Measurements from ENCODE around the gene TAF4B. TPM values are rescaled to one million over a fixed set of nuclear protein-coding genes. Genes with fewer than 3 reads are reported as not detected.

The TAF4B gene
- total RNA-seq, 1 experiment from 2014 or later, result 8.3 TPM

- DNase-seq (no peak), ATAC-seq (no peak)
- H3K9ac ChIP-seq (ENCODE audit: low read length), result no peak overlapping the region
- CTCF ChIA-PET, result no interaction called here
- H3K4me1 ChIP-seq (ENCODE audit: insufficient read depth, low read length), result no peaks in the 10 kb centered on the region
- H3K4me3 ChIP-seq (ENCODE audit: low read length), result no peak overlapping the region
- H4K20me1 ChIP-seq (ENCODE audit: low read length), result no peaks in the 10 kb centered on the region
- H3K9me2 ChIP-seq (replicated peaks; ENCODE audit: low read length), result no peaks in the 10 kb centered on the region
- no peak overlapping the region for H2AFZ ChIP-seq (ENCODE audit: low read length)
- no peaks in the 10 kb centered on the region for H3K9me3 ChIP-seq (ENCODE audit: low read length)
- 0 out of 2 replicates have a peak, but pooled peaks cover 12% of the 10 kb centered on the region for H3K79me2 ChIP-seq (ENCODE audit: low read length)
- no peaks in the 10 kb centered on the region; the same call in 1 of the 2 replicates for H3K36me3 ChIP-seq (ENCODE audit: low read depth, low read length)
- H3K27me3 ChIP-seq (ENCODE audit: low read length), result no peaks in the 10 kb centered on the region
- TF ChIP-seq EZH2 (IDR thresholded peaks at IDR 0.05; ENCODE audit: low read length, unreplicated experiment) (no peak), EZH2phosphoT487 (IDR thresholded peaks at IDR 0.05; ENCODE audit: borderline replicate concordance, low read length) (no peak), CTCF (conservative IDR thresholded peaks at IDR 0.05; ENCODE audit: low read depth, low read length) (no peak)
- BruUV-seq (replicated peaks), result no TSS peak
- no peak overlapping the region for H3K4me2 ChIP-seq (ENCODE audit: low read length)
- POLR2A ChIA-PET (ENCODE audit: unreplicated experiment), result no interaction called here
- intact Hi-C loops (cut with micrococcal nuclease), result no loop called here
- H3K27ac ChIP-seq (ENCODE audit: low read length), result no peak overlapping the region
- H3F3A ChIP-seq (ENCODE audit: low read length, unreplicated experiment), result no peaks in the 10 kb centered on the region
These were observed 35.9 kb downstream of the TAF4B start for GRCh38 chr18:26262156-26262555.

DNA sequence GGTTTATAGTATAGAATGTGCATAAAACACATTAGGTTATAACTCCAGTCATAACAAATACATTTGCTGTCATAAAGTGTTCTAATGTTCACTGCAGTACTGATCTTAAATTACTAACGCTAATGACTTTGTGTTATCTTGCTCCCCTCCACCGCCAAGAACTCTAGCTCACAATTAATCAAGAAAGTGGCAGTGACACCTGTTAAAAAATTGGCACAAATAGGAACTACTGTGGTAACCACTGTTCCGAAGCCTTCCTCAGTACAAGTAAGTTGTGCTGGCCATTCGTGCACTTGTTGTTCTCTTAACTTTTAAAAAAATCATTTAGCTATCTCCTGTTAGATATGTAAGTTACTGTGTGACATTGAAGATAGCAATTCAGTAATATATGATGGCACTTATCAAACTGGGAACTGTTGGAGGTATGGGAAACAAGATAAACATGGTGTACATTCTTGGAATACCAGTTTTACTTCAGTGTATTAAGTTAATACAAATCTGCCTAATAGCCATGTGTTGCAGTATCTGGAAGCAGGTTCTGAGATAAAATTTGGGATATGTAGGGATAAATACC lies 41.2 kb downstream of the TAF4B start:
- H2AFZ ChIP-seq (ENCODE audit: low read length), result no peak overlapping the region
- H3K4me1 ChIP-seq (ENCODE audit: insufficient read depth, low read length), result no peaks in the 10 kb centered on the region
- ChIA-PET CTCF (no interaction called here), POLR2A (ENCODE audit: unreplicated experiment) (no interaction called here)
- H3K79me2 ChIP-seq (ENCODE audit: low read length), result no peaks in the 10 kb centered on the region
- no peak overlapping the region for H3K4me3 ChIP-seq (ENCODE audit: low read length)
- peaks cover 8% of the 10 kb centered on the region for H3K36me3 ChIP-seq (ENCODE audit: low read depth, low read length)
- no peaks in the 10 kb centered on the region for H3K9me3 ChIP-seq (ENCODE audit: low read length)
- TF ChIP-seq EZH2 (IDR thresholded peaks at IDR 0.05; ENCODE audit: low read length, unreplicated experiment), result no peak
- TF ChIP-seq CTCF (conservative IDR thresholded peaks at IDR 0.05; ENCODE audit: low read depth, low read length), result no peak
- TF ChIP-seq EZH2phosphoT487 (IDR thresholded peaks at IDR 0.05; ENCODE audit: borderline replicate concordance, low read length), result no peak
- no peaks in the 10 kb centered on the region for H3K27me3 ChIP-seq (ENCODE audit: low read length)
- DNase-seq (no peak), ATAC-seq (no peak)
- H3K27ac ChIP-seq (ENCODE audit: low read length), result no peak overlapping the region
- 0 out of 2 replicates have a peak, but pooled peaks cover 4% of the 10 kb centered on the region for H4K20me1 ChIP-seq (ENCODE audit: low read length)
- no peaks in the 10 kb centered on the region for H3F3A ChIP-seq (ENCODE audit: low read length, unreplicated experiment)
- no TSS peak for BruUV-seq (replicated peaks)
- no peak overlapping the region for H3K4me2 ChIP-seq (ENCODE audit: low read length)
- intact Hi-C loops (cut with micrococcal nuclease), result no loop called here
- no peaks in the 10 kb centered on the region for H3K9me2 ChIP-seq (replicated peaks; ENCODE audit: low read length)
- H3K9ac ChIP-seq (ENCODE audit: low read length), result no peak overlapping the region

- Histone ChIP-seq H4K20me1 (ENCODE audit: low read length) (0 out of 2 replicates have a peak, but pooled peaks cover 4% of the 10 kb centered on the region), H3K36me3 (ENCODE audit: low read depth, low read length) (peaks cover 8% of the 10 kb centered on the region), H3K9ac (ENCODE audit: low read length) (no peak overlapping the region), H3K79me2 (ENCODE audit: low read length) (no peaks in the 10 kb centered on the region), H3K9me2 (replicated peaks; ENCODE audit: low read length) (no peaks in the 10 kb centered on the region), H3K4me1 (ENCODE audit: insufficient read depth, low read length) (no peaks in the 10 kb centered on the region), H3K4me2 (ENCODE audit: low read length) (no peak overlapping the region), H3K9me3 (ENCODE audit: low read length) (no peaks in the 10 kb centered on the region), H2AFZ (ENCODE audit: low read length) (no peak overlapping the region), H3K4me3 (ENCODE audit: low read length) (no peak overlapping the region), H3K27me3 (ENCODE audit: low read length) (no peaks in the 10 kb centered on the region), H3K27ac (ENCODE audit: low read length) (no peak overlapping the region), H3F3A (ENCODE audit: low read length, unreplicated experiment) (no peaks in the 10 kb centered on the region)
- ATAC-seq, result no peak
- DNase-seq, result no peak
- BruUV-seq (replicated peaks), result no TSS peak
- CTCF ChIA-PET, result no interaction called here
- no peak for TF ChIP-seq EZH2phosphoT487 (IDR thresholded peaks at IDR 0.05; ENCODE audit: borderline replicate concordance, low read length)
- no peak for TF ChIP-seq CTCF (conservative IDR thresholded peaks at IDR 0.05; ENCODE audit: low read depth, low read length)
- TF ChIP-seq EZH2 (IDR thresholded peaks at IDR 0.05; ENCODE audit: low read length, unreplicated experiment), result no peak
- POLR2A ChIA-PET (ENCODE audit: unreplicated experiment), result no interaction called here
- intact Hi-C loops (cut with micrococcal nuclease), result no loop called here
These were observed 42.2 kb downstream of the TAF4B start for GRCh38 chr18:26268454-26268853.

Measured in PC-3 (cell line).